HG03432 (cell line): ENCODE measurements around the gene SLC25A33.
"Not testable (repeated sequence)": the region's sequence is repeated elsewhere in the genome, so short reads cannot be mapped to it uniquely, and the experiment has no call there.

ENCODE experiments used
- ATAC-seq: cut with Tn5 transposase; IDR thresholded peaks from one replicate; pipeline ENCODE4 v1.9.1; 2021; ENCODE audit warnings: mild to moderate bottlenecking, moderate library complexity; ENCODE audit not compliant: unreplicated experiment

Gene SLC25A33, protein sequence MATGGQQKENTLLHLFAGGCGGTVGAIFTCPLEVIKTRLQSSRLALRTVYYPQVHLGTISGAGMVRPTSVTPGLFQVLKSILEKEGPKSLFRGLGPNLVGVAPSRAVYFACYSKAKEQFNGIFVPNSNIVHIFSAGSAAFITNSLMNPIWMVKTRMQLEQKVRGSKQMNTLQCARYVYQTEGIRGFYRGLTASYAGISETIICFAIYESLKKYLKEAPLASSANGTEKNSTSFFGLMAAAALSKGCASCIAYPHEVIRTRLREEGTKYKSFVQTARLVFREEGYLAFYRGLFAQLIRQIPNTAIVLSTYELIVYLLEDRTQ

DNA sequence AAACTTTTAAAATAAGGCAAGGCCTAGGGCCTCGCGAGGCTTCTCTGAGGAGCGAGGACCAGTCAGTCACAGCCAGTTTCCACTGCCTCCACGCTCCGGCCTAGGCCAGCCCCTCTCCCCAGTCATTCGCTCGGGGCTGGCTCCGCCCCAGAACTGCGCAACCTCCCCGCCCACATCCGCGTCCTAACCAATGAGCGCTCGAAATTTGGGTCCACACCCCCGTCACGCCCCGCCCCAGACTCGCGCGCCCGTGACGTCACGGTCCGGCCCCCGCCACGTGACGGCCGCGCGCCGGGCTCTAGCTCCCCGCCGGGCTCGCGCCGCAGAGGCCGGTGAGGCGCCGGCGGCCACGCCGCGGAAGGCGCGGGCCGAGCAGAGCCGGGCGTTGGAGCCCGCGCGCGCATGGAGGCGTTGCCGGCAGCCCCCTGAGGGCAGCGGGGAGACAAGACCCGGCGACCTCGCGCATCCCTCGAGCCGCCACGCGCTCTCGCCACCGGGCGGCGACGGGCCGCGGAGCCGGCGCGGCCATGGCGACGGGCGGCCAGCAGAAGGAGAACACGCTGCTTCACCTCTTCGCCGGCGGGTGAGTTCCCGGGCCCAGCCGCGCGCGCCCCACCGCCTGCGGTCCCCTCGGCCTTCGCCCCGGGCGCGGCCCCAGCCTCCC lies at the start of gene SLC25A33:
Gene SLC25A33, plus strand, starts transcription at position 301 of the 664 bp plus-strand sequence. Its CDS starts 227 bp downstream, at position 528.
- peak; percentile 92 for ATAC-seq

DNA sequence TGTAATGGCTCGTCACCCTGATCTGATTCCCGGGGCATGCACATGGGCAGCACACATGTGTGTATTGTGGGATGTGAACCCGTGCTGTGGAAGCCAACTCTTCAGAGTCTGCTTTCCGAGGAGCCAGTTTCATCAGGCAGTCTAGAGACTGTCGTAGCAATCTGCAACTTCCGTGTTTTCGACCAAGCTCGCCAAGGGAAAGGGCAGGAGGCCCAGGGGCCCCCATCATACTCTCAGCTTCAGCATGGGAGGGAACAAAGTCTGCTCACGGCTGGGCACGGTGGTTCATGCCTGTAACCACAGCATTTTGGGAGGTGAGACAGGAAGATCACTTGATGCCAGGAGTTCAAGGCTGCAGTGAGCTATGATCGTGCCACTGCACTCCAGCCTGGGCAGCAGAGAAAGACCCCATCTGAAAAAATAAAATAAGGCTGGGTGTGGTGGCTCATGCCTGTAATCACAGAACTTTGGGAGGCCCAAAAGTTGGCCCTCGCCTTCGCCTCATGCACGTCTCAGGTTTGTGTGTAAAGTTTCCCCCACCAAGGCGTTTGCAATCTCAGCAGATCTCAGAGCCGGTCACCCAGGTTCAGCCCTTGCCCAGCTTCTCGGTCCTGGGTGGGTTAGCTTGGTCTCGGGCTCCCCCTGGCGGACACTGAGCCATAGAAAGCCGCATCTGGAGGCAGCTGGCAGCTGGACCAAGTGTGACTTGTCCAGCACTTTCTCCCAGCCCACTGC lies 48.5 kb upstream of the SLC25A33 start:
- no peak for ATAC-seq

DNA sequence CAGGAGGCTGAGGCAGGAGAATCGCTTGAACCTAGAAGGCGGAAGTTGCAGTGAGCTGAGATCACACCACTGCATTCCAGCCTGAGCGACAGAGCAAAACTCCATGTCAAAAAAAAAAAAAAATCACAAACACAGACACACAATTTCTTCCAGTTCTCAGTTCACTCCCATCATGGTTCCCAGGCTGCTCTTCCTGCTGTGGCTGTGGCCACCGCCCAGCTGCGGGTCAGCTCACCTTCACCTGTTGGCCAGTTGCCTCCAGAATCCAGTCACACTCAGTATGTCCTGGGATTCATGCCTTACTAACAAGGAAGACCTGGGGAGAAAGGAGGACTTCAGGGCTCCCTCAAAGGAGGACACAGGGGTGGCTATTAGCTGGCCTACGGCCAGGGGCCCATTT lies 45.9 kb upstream of the SLC25A33 start:
- no peak for ATAC-seq

DNA sequence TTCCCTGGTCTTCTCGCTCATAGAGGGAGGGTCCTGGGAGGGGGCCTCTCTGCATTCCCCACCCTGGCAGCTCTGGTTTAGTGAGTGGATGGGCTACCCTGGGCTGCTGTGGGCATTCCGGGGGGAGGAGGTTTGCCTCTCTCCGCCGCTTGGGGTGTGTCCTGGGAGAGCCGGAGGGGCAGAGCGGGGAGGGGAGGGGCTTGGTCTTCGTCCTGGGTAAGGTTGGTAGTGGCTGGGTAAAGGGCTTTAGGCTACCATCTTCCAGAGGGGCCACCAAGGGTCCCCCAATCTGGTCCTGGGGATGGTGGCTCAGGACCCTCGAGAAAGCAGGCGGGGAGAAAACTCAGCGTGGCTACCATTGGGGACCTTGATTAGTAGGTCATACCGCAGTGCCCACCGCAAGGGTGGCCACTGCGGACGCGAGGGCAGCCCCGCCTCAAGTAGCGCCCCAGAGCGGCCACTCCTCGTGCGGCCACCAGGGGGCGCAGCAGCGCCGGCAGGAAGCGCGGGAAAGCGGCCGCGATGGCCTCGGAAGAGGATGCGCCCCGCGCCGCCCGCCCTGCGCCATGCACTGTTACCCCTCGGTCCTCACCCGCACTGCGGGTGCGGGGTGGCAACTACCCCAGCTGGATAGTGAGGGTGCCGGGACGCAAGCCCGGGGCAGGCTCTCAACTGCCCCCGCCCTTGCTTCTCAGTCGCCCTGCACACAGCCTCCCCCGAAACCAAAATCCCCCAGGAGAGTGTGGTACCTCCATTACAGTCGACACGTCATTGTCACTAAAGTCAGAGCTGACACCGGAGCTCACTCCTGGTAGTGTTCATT lies 44.1 kb upstream of the SLC25A33 start:
- no peak for ATAC-seq

DNA sequence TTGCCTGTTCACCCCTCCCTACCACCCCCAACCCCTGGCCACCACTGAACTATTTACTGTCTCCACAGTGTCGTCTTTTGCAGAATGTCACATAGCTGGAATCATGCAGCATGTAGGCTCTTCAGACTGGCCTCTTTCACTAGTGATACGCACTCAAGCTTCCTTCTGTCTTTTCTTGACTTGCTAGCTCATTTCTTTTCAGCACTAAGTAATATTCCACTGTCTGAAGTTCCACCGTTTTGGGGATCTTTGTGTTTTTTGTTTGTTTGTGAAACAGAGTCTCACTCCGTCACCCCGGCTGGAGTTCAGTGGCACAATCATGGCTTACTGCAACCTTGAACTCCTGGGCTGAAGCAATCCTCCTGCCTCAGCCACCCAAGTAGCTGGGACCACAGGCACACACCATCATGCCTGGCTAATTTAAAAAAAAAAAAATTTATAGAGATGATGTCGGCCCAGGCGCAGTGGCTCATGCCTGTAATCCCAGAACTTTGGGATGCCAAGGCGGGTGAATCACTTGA lies 43.4 kb upstream of the SLC25A33 start:
- no peak for ATAC-seq

DNA sequence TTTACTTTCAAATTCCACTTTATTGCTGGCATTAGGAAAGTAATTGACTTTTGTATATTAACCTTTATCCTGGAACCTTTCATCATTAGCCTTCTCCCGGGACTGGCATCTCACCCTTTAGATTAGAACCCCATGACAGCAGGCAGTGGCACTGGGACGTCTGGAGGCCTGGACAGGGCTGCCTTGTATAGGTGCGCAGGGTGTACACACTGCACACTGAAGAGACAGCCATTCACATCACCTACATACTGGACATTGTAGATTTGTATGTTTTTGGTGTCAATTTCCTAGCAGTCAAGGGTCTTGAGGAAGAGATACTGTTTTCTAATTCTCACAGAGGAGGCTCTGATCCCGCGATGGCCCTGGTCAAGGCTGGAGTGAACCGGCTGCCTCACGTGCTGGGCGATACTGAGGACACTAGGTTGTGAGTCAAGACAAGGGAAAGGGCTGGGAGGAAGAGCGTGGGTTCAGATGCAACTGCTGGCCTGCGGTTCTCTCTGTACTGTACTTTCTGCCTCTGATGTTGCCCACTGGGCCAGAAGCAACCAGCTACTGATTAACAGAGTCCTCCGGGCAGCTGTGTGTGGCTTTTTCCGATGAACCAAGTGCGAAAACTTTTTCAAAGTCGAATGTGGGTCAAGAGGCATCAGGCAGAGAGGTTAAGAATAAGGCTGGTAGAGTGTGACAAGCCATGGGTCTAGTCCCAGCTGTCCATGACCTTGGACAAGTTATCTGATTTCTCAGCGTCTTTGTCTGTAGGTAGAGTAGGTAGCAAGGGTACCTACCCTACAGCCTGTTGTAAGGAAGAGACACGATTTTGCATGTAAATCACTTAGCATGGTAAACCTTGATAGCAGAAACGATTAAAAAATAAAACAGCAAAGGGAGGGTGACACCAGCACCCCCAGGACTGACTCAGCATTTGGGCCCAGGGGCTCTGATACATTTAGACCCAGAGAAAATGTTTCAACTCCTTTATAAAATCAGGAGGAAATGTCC lies 38.2 kb upstream of the SLC25A33 start:
- no peak for ATAC-seq

DNA sequence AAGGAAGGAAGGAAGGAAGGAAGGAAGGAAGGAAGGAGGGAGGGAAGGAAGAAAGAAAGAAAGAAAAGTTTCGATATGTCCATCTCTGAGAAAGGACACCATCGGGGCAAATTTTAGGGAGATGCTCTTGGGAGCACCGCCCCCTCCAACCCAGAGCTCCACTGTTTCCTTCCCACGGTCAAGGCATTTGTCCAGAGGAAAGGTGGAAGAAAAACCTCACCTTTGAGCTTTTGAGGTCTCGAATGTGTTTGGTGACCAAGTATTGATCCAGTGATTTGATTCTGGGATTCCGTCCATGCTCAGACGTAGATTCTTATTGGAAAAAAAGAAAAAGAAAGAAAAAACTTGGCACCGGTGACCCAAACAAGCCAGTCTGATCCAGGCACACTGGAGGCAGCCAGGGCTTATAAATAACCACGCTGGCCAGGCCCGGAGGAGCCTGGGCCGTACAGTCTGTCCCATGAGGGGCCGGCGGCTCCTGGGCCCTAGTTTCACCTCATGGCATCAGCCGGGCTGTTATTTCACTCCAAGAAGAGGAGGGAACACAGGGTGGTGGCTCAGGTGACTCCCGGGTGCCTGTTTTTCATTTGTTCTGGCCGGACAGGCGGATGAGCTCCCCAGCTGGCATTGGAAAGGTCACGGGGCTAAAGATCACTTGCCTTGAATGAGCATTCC lies 36.1 kb upstream of the SLC25A33 start:
- ATAC-seq: no peak

DNA sequence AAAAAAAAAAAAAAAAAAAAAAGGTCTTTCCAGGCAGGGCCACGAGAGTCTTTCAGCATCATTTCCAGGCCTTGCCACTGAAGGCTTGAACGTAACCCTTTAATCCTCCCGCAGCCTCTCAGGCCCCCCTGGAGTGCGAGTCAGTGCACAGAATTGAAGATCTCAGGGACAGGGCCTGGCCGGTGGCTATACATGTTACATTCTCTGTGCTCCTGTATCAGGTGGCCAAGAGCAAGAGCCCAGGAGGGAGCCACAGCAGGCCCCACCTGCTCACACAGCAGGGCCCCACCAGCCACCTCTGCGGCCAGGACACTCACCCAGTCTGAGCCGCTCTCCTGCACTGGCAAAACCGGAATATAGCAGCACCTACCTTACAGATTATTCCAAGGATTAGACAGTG lies 34.1 kb upstream of the SLC25A33 start:
- ATAC-seq: no peak

DNA sequence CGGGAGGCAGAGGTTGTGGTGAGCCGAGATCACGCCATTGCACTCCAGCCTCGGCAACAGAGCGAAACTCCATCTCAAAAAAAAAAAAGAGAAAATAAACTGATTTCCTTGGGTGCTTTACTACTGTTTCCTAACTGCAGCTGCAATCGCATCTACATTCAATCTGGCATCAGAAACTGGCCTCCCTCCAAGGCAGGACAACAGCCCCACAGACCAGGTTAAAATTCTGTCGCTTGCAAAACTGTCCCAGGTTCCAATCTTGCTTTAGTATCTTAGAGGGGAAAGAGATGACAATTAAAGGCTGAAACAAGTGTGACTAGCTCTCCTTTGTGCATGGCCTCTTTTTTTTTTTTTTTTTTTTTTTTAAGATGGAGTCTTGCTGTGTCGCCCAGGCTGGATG lies 32.4 kb upstream of the SLC25A33 start:
- ATAC-seq: no peak

DNA sequence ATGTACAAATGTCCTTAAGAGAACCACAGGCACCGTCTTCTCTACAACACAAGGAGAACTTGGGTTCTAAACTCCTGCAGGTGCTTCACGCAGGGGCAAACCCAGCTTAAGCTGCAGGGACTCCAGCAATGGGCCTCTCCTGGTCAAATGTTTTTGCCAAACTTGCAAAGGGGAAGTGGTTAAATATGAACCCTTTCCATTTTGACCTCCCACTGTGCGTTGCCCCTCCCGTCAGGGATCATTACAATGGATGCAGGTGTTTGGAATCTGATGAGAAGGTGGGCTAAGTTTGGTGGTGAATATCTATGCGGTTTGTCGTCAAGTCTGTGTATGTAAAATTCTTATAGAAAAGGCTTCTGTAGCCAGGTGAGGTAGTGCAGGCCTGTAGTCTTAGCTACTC lies 29.1 kb upstream of the SLC25A33 start:
- ATAC-seq: no peak

DNA sequence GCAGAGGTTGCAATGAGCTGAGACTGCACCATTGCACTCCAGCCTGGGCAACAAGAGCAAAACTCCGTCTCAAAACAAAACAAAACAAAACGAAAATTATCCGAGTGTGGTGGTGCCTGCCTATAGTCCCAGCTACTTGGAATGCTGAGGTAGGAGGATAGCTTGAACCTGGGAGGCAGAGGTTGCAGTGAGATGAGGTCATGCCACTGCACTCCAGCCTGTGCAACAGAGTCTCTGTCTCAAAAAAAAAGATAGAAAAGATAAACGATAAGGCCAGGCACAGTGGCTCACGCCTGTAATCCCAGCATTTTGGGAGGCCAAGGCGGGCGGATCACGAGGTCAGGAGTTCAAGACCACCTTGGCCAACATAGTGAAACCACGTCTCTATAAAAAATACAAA lies 23.7 kb upstream of the SLC25A33 start:
- not testable (repeated sequence) for ATAC-seq

DNA sequence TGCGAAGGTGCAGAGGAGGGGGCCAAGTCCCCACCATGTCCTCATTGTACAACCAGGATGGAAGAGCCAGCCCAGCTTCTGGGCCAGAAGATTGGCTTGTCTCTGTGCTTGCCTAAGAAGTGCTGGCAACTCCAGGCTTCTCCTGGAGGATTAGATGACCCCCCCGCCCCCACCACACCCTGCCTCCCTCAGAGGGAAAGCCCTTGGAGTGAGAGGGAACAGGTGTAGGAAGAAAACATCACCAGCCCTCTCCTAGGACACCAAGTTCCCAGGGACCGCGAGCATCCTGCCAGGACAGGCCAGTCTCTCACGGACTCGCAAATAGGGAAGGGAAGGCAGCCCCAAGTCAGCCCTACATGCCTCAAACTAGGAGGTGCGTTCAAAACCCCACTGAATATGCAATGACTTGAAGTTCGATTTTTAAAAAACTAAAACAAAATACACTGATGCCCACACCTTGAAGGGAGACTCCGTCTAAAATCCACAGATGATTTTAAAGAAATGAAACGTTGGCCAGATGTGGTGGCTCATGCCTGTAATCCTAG lies 20.7 kb upstream of the SLC25A33 start:
- no peak for ATAC-seq

DNA sequence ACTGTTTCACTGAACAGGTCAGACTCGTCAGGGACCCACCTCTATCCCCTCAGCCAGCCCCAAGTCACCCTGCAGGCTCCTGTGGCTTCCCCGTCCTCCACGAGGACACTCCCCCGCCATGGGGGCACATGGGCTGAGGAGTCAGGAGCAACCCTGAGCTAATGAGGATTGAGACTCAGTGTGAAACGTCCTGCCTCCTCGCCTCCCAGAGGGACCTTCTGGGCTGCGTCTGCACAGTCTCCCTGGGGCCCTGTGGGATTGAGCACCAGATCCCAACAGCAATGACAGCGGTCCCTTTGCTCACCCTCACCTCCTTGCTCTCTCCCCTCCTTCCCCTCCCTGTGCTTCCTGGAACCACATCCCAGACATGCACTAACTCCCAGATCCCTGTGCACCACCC lies 18.9 kb upstream of the SLC25A33 start:
- no peak for ATAC-seq

DNA sequence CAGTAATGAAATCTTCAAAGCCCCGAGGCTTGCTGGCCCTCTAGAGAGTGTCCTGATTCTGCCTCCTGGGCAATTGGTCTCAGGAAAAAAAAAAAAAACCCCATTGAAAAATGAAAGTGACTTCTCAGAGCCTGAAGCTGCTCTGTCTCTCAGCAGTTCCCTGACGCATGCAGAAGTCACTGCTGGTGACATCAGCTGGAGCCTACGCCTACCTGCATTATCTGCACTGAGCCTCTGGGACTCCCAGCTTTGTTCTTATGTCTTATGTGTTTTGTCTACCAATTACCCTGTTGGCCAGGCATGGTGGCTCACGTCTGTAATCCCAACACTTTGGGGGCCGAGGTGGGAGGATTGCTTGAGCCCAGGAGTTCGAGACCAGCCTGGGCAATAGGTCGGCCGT lies 10.1 kb upstream of the SLC25A33 start:
- no peak for ATAC-seq

DNA sequence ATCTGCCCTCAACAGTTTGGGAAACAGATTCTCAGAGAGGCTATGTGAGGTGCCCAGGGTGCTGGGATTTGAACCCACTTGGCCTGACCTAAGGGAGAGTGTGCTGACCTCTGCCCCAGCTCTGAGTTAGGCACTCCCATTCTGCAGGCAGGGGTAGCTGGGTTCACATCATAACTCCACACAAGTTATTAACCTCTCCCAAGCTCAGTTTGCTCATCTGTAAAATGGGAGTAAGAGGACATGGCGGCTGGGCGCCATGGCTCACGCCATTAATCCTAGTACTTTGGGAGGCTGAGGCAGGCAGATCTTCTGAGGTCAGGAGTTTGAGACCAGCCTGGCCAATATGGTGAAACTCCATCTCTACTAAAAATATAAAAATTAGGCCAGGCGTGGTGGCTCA lies 8.9 kb upstream of the SLC25A33 start:
- ATAC-seq: no peak

DNA sequence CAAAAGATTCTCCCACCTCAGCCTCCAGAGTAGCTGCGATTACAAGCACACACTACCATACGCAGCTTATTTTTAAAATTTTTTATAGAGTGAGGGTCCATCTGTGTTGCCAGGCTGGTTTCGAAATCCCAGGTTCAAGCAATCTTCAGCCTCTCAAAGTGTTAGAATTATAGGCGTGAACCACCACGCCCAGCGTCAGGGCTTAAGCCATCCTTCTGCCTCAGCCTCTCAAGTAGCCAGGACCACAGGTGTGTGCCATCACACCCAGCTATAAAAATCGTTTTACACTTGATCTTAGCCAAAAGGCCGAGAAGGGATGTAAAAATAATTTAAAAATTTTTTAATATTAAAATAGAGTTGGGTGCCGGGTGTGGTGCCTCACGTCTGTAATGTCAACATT lies 4.3 kb upstream of the SLC25A33 start:
- ATAC-seq: no peak

DNA sequence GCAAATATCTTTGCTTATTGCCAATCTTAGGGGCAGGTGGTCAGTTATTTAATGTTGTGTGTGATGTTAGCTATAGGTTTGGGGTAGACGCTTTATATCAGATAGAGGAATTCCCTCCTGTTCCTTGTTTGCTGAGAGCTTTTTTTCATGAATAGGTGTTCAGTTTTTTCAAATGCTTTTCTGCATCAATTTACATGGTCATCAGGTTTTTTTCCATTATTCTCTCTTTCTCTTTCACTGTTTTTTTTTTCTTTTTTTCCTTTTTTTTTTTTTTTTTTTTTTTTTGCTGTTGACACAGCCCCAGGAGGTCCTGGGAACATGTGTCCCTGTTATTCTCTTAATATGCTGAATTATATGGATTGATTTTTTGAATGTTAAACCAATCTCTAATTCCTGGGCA lies 3.0 kb upstream of the SLC25A33 start:
- ATAC-seq: no peak

DNA sequence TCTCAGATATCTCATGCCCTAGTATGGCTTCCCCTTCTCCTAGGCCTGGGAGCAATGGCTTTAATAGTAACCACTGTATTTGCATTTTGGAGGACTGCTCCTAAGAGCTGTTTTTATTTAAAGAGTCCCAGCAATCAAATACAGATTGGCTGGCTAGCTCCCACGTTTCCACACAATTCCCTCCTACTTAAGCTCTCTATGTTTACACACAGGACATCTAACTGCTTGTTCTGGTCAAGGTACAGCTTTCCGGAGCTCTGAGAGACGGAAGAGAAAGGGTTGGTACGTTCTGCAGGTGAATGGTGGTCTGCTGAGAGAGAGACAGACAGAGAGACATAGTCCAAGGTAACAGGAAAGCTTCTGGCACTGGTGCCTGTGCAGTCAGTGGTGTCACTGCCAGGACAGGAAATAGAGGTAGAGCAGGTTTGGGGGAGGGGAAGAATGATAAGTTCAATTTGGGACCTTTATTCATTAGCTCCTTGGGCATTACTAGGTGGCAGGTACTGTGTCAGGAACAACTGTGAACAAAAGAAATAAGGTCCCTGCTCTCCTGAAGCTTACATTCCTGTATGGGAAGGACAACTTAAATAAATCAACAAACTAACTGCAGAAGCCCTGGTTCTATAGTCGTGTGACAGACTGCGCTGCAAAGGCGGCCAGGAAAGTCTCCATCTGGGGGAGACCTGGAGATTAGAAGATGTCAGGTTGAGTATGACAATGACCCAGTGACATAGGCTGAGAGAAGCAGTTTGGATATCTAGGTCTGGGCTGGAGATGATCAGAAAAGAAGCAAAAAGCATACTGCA lies 1.2 kb upstream of the SLC25A33 start:
- no peak for ATAC-seq
